ENCODE measurements around the gene RBBP5.
A peak's percentile ranks its signal among the peaks of the same experiment; 100 is the strongest.

The RBBP5 gene

GRCh38 chr1:205128050-205128449 lies 6.3 kb upstream of the RBBP5 start:
- DNase-seq = no peak

- no peak for DNase-seq
Measured at GRCh38 chr1:205127646-205128045, 5.9 kb upstream of the RBBP5 start.

DNA sequence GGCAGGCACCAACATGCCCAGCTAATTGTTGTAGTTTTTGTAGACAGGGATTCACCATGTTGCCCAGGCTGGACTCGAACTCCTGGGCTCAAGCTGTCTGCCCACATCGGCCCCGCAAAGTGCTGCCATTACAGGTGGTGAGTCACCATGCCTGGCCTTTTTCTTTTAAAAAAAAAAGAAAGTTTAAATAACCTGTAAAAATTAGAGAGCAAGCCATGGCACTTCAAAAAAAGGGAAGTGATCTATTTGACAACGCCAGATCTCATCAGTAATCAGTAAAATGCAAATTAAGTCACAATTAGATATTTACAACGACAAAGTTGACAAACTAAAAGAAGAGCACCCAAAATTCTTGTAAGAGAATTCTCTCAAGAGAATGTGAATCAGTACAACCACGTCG lies 2.9 kb upstream of the RBBP5 start:
- DNase-seq = no peak

GRCh38 chr1:205122489-205122882 lies 708 bp upstream of the RBBP5 start:
- no peak for DNase-seq

DNA sequence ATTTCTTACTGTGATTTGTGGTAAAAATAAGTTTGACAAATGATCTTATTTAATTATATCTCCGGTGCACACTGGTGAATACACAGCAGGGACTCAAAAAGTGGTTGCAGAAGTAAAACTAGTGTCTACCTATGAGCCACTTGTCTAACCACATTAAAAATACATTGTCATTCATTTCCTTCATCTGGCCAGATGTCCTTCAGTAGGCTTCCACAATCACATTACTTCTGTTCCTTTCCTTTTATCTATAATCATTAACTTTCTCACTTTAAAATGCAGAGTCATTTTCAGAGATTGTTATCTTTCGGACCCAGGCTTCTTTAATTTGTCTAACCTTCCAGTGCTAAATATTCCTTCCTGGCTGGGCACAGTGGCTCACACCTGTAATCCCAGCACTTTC lies 3.0 kb downstream of the RBBP5 start:
- DNase-seq = no peak

DNA sequence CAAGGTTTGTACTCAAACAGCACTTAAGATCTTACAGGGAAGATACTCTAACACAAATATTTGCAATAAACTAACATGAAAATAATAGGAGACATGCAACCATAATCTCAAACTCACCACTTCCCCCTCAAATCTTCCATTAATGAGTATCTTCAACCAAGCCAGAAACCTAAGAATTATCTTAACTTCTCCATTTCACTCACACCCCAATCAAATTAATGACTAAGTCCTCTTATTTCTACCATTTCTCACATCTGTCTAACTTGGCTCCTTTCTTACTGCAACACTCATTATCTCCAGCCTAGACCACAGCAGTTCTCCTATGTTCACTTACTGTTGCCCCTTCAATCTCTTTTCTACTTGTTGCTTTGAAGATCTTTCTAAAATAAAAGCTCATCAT lies 10.4 kb downstream of the RBBP5 start:
- DNase-seq = no peak

GRCh38 chr1:205109711-205110110 lies 12.1 kb downstream of the RBBP5 start:
- DNase-seq = no peak

GRCh38 chr1:205109269-205109668 lies 12.5 kb downstream of the RBBP5 start:
- DNase-seq = no peak

- DNase-seq = no peak
Measured at GRCh38 chr1:205108464-205108863, 13.3 kb downstream of the RBBP5 start.

- no peak for DNase-seq
Measured at GRCh38 chr1:205107327-205107726, 14.5 kb downstream of the RBBP5 start.

DNA sequence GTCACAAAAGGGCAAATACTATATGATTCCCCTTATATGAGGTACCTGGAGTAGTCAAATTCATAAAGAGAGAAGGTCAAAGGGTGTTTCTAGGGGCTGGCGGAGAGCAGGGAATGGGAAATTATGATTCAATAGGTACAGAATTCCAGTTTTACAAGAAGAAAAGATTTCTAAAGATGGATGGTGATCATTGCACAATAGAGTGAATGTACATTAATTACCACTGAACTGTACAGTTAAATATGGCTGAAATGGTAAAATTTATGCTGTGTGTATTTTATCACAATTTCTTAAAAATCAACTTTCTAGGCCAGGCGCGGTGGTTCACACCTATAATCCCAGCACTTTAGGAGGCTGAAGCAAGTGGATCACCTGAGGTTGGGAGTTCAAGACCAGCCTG lies 19.4 kb downstream of the RBBP5 start:
- DNase-seq = no peak

DNA sequence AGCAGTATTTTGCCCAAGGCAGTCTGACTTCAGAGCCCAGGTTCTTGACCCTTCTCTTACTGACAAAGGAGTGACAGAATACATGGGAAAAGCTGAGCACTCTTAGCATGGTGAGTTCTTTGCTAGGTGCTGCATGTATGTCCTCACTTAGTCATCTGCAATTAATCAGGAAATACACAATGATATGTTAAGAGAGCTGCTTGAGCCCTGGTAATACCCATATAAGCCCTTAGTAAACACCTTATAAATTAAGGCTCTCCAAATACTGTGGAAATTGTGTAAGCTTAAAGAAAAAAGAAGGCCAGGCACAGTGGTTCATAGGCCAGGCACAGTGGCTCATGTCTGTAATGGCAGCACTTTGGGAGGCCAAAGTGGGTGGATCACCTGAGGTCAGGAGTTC lies 23.5 kb downstream of the RBBP5 start:
- no peak for DNase-seq

- no peak for DNase-seq
Measured at GRCh38 chr1:205095422-205095821, 26.4 kb downstream of the RBBP5 start.

- no peak for DNase-seq
Measured at GRCh38 chr1:205091043-205091740, 30.6 kb downstream of the RBBP5 start.

DNA sequence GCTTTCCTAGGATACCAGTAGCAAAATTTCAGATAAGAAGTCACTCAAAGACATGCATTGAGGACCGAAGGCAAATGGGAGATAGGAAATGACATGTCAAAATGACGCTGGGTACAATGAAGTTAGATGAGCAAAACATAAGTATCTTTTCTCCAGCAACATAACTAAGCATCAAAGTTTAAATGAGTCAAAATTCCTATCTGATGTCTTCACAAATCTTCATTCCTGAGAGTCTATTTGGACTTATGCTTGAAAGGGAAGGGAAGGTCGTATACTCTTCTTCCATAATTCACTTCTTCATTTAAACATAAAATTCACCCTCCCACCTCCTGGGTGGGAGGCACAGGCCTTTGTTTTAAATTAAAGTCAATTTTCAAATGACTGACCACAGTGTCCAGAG lies 33.4 kb downstream of the RBBP5 start:
- DNase-seq = peak; percentile 31

DNA sequence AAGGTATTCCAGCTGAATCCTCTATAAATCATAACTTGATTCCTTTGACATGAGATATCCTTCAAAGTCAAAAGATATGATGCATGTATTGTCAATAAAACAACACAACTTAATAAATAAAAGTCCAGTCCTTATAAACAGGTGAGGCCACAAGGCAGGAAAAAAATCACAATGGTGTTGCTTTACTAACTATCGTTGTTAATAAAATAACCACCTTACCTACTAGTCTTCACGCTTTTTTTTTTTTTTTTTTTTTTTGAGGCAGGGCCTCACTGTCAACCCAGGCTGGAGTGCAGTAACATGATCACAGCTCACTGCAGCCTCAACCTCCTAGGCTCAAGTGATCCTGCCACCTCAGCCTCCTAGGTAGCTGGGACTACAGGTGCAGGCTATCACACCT lies 37.4 kb downstream of the RBBP5 start, which contains the start of gene TMEM81:
TMEM81 (minus strand) TSS at position 101 of the 400 bp plus-strand sequence. CDS start 140 bp downstream, outside the sequence.
- no peak for DNase-seq

- no peak for DNase-seq
Measured at GRCh38 chr1:205082431-205082830, 39.3 kb downstream of the RBBP5 start.

- no peak for DNase-seq
Measured at GRCh38 chr1:205077934-205078311, 43.9 kb downstream of the RBBP5 start.

DNA sequence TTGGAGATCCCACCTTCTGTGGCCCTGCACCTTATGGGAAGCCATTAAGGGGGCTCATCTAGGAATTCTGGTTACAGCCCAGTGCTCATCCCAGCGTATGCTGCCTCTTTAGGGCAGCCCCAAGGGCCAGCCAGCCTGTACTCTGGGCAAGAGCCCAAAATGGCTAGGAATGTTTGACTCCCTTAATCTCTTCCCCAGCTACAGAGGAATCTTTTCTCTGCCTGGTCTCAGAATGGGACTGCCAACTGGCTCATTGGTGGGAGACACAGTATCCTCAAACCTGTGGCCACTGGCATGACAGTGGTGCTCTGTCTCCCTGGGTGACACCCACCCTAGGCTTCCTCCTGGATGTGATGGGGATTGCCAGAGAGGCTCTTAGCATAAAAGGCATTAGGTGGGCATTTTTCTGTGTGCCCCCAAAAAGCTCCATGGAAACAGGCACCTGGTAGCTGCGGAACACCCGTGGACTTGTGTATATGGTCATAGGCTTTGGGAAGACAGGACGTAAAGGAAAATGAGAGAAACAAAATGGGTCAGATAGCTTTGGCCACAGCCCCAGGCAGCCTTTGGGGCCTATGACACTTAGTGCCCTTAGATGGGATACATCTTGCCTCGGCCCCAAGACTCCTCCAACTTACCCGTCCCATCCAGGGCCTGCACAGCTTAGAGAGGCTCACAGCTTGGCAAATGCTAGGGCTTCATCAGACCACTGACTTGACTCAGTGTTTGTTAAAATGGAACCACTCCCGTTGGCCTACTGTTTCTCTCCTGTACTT lies 44.4 kb downstream of the RBBP5 start:
- no peak for DNase-seq

- no peak for DNase-seq
Measured at GRCh38 chr1:205076245-205076761, 45.5 kb downstream of the RBBP5 start.

DNA sequence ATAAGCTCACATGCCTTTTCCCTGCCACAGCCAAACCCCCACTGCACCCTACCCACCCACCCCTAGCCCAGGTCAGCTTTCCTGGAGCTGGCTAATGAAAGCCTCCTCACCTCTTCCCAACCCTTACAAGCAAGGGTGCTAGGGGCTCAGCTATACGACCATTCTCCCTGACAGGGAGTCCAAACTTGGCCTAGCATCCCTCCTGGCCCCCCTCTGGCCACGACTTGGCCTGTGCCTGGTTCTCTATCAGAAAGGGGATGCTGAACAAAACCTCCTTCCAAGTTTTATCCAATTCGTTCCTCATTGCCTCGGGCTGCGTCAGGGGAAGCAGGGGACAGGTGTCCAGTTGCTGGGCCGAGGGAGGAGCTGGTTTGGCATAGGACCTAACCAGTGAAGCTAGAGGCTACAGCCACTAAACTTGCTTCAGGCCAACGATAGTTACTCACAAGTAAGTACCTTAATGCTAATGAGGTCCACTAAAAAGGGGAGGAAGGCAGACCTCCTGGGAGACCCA lies 46.1 kb downstream of the RBBP5 start:
- no peak for DNase-seq

GRCh38 chr1:205074513-205074912 lies 47.3 kb downstream of the RBBP5 start:
- no peak for DNase-seq

DNA sequence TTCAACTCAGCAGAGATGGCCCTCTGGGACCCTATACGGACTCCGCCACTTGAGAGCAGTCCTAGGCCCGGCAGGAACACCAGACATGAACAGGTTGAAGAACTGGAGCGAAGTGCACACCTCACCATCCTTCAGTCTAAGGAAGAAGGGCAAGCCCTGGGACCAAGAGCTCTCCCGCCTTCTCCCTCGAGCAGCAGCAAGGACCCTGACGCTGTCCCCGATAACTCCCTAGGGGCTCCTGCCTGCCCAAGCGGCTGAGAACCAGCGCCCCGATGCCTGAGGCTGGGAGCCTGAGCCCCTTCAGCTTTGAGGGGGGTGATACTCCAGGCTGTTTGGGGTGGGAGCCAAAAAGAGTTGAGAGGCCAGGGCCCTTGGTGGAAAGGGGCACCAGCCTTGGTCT lies 47.7 kb downstream of the RBBP5 start:
- no peak for DNase-seq

DNA sequence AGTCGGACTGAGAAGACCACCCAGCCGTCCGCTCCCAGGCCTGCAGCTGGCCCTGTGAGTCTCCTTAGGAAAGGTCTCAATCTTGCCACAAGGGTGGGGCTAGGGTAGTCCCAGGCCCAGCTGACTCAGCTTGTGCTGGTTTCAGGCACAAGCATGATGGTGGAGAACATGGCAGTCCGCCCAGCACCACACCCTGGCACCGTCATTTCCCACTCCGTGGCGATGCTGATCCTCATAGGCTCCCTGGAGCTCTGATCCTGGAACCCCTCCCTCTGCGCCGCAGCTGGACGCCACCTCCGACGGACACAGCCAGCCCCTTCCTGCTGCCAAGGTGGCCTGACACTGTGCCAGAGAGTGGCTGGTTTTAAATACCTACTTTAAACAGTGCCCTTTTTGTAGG lies 48.3 kb downstream of the RBBP5 start:
- no peak for DNase-seq

All from HCEC 1CT (cell line).